AG04449 (cell line): ENCODE data around the gene RGMA.
"Not testable (repeated sequence)": the region's sequence is repeated elsewhere in the genome, so short reads cannot be mapped to it uniquely, and the experiment has no call there.

ENCODE experiments used
- CTCF ChIA-PET: fragments of 350-600 bp; formaldehyde crosslinking; extraction: SDS; loops from one replicate; lab custom pipeline; 2021; ENCODE audit warnings: antibody characterized with exemption; lab: Yijun Ruan, JAX
- POLR2A ChIA-PET: fragments of 400-600, 350-600 bp; formaldehyde crosslinking; extraction: SDS; loops from one replicate; lab custom pipeline; 2020; ENCODE audit warnings: antibody characterized with exemption, inconsistent platforms; lab: Yijun Ruan, JAX
- DNase-seq: peaks from one replicate; pipeline ENCODE4 v3.0.0-alpha.2; 2010; ENCODE audit warnings: low read depth, low spot score
- H3K4me3 ChIP-seq: 2 replicates; pipeline ENCODE4 v1.5.1; 2011; ENCODE audit warnings: low read depth, mild to moderate bottlenecking, control low read depth, low read length
- CTCF ChIP-seq: IDR thresholded peaks from one replicate; pipeline ENCODE4 v1.5.1; 2011; ENCODE audit warnings: mild to moderate bottlenecking, moderate library complexity, low read length, control low read depth, inconsistent platforms; ENCODE audit not compliant: insufficient read depth; ENCODE audit errors: missing control alignments

RGMA gene

DNA sequence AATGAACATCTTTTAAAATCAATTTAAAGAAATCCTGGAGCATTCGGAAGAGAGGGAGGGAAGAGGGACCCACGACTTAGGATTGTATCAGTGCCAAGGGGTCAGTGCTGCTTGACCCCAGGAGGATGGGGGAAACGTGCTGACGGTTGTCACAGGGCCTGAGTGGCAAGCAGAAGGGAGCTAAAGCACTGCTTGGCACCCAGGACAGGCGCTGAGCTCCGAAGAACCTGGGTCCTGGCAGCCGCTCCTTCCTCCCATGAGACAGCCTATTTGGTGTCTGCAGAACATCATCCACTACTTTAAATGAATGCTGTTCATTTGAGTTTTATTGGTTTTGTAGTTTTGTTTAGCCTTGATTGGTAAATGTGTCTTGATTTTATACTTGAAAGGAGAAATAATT lies 54.5 kb downstream of the RGMA start:
- CTCF ChIA-PET: interaction anchor here (0.6 to 14.8 kb wide), 5 partner anchors 53 to 1290 kb away, joined by 3 to 184 read pairs (median 14); no protein-coding TSS in a partner anchor
- POLR2A ChIA-PET: no interaction called here

GRCh38 chr15:93033434-93034045 lies 55.5 kb downstream of the RGMA start:
- H3K4me3 ChIP-seq: no peak overlapping the region
- ChIA-PET CTCF (interaction anchor here (1.0 to 14.8 kb wide), 5 partner anchors 9 to 1086 kb away, joined by 3 to 184 read pairs (median 3); no protein-coding TSS in a partner anchor), POLR2A (no interaction called here)
- DNase-seq: no peak
- no peak for TF ChIP-seq CTCF

More for the DNA sequence above, 54.5 kb downstream of the RGMA start:
- no peak overlapping the region for H3K4me3 ChIP-seq
- no peak for TF ChIP-seq CTCF
- no peak for DNase-seq

DNA sequence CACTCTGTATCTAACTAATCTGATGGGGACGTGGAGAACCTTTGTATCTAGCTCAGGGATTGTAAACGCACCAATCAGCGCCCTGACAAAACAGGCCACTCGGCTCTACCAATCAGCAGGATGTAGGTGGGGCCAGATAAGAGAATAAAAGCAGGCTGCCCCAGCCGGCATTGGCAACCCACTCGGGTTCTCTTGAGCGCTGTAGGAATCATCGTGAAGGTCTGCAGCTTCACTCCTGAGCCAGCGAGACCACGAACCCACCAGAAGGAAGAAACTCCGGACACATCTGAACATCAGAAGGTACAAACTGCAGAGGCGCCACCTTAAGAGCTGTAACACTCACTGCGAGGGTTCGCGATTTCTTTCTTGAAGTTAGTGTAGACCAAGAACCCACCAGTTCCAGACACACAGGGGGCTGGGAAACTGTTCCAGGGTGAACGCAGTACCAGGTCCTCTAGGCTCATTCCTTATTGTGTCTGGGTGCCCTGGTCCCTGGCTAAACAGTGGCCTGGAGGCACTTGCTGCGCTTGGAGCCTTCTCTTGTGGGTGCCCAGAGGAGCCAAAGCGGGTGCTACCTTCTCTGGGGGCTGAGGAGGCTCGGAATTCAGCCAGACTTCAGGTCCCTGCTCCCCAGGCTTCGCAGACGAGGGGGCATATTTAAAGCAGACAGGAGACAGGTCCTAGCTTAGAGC lies 56.4 kb downstream of the RGMA start:
- ChIA-PET CTCF (interaction anchor here (1.0 to 14.8 kb wide), 7 partner anchors 8 to 1087 kb away, joined by 3 to 184 read pairs (median 3); no protein-coding TSS in a partner anchor), POLR2A (interaction anchor here (0.6 kb wide), 1 partner anchor 1287 kb away, joined by 3 read pairs; no protein-coding TSS in a partner anchor)
- H3K4me3 ChIP-seq, DNase-seq: not testable (repeated sequence)

GRCh38 chr15:93031557-93032384 lies 57.2 kb downstream of the RGMA start:
- POLR2A ChIA-PET, DNase-seq, H3K4me3 ChIP-seq: not testable (repeated sequence)
- CTCF ChIA-PET: interaction anchor here (0.7 to 14.8 kb wide), 8 partner anchors 726 to 1088 kb away, joined by 3 to 184 read pairs (median 5); no protein-coding TSS in a partner anchor

GRCh38 chr15:93031103-93031464 lies 57.9 kb downstream of the RGMA start:
- no peak for TF ChIP-seq CTCF
- DNase-seq: no peak
- H3K4me3 ChIP-seq: no peak overlapping the region
- ChIA-PET CTCF (interaction anchor here (0.7 to 14.8 kb wide), 14 partner anchors 15 to 1292 kb away, joined by 3 to 184 read pairs (median 6); no protein-coding TSS in a partner anchor), POLR2A (interaction anchor here (1.6 kb wide), 1 partner anchor 1089 kb away, joined by 4 read pairs; no protein-coding TSS in a partner anchor)

DNA sequence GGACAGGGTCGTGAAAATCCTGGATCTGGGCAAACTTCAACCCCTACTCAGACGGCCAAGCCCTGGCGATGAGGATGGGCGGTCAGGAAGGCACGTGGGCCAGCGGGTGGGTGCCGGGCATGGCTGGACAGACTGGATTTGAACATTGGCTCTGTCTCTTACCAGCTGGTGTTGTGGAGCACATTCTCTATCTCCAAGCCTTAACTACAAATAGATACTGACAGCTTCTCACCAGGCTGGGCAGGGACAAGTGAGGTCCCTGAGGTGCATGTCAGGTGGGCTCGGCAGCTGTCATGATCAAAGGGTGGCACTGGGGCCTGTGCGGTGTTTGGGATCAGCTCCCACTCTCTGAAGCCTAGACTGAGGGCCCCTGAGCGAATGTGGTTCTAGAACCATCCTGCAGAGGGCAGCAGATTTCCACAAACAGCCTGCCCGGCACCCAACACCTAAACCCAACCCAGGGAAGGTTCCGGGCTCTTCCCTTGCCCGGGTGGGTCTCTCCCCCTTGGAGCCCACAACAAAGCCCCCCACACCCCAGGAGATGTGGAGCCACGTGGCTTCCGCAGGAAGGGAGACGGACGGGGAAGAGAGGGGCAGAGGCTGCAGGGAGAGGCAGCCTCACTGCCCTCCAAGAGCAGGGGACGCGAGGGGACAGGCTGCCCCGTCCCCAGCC lies 58.4 kb downstream of the RGMA start:
- CTCF ChIA-PET: interaction anchor here (0.6 to 14.8 kb wide), 34 partner anchors 9 to 1293 kb away, joined by 3 to 184 read pairs (median 4); no protein-coding TSS in a partner anchor
- POLR2A ChIA-PET: interaction anchor here (1.6 kb wide), 1 partner anchor 1089 kb away, joined by 4 read pairs; no protein-coding TSS in a partner anchor
- TF ChIP-seq CTCF: peak; percentile 79
- H3K4me3 ChIP-seq: no peak overlapping the region
- no peak for DNase-seq
